AG08395 (cell line): Measurements from ENCODE around the gene TMEM52.
"Not testable (repeated sequence)": the region's sequence is repeated elsewhere in the genome, so short reads cannot be mapped to it uniquely, and the experiment has no call there.

ENCODE experiments used
- DNase-seq: peaks from one replicate; pipeline ENCODE4 v3.0.0; 2012; ENCODE audit warnings: mixed read lengths, low spot score

Gene TMEM52

DNA sequence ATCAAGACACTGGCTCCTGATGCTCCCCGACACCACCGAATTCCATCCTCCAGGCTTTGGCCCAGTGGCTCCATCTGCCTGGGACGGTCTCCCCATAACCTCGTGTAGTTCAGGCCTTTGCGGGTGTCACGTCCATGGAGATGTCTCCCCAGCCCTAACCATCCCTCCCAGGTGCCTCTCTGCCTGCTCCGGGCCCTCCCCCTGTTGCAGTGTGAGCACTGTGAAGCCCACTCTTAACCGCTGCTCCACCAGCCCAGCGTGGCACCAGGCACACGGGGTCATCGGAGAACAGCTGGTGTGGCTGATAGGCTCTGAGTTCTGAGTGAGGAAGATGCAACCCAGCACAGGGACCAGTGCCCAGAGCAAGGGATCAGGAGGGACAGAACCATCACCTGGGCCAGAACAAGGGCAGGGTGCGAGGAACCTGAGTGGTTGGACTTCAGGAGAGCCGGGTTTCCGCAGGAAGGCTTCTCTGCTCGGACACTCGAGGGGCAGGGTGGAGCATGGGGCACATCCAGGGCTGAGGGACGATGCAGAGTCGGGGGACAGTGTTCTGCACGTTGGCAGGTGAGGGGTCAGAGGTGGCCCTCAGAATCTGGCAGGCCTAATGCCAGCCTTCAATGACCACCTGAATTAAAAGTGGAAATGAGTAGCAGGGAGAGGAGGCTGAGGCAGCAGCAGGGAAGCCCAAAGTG is 25.6 kb downstream of the TMEM52 start:
- no peak for DNase-seq

DNA sequence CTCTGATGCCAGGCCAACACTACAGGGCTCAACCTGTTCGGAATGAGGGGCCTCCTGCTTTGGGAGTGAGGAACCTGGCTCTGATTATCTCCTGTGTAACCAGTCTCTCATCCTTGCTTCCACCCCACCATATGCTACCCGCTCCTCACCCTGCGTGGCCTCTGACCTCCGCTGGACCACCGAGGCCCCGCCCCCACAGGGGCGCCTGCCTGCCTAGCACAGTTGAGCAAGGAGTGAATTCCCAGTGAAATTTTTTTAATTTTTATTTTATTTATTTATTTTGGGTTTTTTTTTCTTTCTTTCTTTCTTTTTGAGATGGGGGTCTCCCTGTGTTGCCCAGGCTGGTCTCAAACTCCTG is 26.3 kb downstream of the TMEM52 start:
- DNase-seq, result no peak

DNA sequence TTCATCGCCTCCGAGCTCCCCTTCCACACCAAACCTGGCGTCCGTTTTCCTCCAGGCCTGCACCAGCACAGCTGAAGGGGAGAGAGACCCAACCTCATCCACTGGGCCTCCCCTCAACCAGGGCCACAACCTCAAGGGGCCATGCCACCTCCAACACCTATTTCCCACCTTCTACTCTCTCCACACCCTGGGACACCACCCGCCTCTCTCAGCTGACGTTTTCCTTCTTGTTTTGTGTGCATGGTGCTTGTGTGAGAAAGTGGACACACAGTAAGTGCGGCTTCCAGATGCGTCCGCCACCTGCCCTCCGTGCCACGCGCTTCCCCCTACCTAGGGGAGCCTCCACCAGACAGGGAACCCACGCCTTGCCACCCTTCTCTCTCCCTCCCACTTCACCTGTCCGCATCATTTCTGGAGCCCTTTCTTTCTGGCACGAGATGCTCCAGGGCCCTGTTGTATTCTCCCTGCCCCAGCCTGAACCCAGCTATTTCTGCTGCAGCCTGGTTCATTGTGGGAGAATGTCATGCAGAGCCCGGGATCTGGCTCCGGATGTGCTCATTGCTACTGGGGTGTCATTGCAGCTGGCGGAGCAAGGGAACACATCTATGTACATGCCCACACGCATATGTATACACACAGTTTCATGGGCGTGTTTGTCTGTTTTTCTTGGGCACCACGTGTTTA is 26.9 kb downstream of the TMEM52 start:
- no peak for DNase-seq

DNA sequence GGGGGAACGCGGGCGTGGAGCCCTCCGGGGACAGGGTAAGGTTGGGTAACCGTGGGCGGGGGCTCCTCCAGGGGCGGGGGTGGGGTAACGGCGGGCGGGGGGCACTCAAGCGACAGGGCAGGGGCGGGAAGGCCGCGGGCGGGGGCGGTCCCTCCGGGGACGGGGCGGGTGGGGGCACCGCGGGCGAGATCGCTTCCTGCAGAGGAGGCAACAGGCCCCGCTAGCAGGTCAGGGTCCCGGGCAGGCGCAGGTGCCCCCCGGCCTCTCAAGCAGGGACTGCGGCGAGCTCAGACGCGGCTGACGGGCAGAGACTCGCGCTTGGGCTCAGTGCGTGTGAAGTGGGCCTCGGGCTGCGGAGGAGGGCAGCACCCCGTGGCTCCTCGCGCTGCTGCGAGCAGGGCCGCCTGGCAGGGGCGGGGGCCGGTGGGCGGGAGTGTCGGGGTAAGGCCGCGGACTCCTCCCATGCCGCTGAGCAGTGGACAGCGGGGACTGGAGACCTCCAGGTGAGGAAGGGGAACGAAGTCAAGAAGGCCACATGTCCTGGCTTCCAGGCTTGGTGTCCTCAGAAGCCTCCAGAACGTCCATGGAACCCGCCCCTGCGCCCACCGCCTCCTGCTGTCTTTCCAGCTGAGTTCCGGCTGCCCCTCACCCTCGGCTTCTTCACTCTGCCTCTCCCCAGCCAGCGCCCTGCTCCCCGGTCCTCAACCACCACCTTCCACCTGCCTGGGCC is 27.6 kb downstream of the TMEM52 start:
- peak; percentile 79 for DNase-seq

DNA sequence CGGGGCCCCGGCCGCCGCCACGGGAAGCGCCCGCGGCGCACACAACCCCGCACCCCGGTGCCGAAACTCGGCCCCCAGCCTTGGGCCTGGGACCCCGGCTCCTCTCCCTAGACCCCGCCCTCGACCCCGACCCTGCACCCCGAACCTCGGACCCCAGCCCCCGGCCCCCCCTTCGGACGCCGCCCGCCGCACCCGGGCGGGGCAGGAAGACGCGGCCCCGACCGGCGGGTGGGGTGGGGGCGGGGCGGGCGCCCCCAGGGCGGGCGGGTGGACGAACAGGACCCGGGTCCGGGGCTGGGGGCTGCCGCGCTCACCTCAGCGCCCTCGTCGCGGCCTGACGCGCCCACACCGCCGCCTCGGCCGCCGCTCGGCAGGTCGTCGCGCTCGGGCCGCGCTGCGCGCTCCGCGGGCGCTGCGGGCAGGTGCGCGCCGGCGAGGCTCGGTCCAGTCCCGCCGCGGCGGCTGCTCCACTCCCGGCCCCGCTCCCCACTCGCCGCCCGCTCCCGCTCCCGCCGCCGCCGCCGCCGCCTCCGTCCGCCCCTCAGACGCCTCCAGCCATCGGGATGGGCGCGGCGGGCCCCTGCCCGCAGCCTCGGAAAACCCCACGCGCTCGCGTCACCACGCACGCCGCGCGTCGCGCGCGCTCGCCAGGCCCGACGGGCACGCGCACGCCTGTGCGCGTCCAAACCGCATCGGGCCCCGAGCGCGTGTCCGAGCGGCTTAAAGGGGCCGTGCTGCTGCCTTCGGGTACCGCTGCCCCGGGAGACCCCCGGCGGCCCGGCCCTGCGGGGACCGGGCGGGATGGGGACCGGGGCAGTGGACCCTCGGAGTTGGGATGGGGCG is 28.4 kb downstream of the TMEM52 start, which contains the start of gene GNB1:
Gene GNB1, minus strand, starts transcription at position 582 of the 843 bp plus-strand sequence. CDS start 65,634 bp downstream, outside the sequence.
- peak; percentile 96 for DNase-seq

DNA sequence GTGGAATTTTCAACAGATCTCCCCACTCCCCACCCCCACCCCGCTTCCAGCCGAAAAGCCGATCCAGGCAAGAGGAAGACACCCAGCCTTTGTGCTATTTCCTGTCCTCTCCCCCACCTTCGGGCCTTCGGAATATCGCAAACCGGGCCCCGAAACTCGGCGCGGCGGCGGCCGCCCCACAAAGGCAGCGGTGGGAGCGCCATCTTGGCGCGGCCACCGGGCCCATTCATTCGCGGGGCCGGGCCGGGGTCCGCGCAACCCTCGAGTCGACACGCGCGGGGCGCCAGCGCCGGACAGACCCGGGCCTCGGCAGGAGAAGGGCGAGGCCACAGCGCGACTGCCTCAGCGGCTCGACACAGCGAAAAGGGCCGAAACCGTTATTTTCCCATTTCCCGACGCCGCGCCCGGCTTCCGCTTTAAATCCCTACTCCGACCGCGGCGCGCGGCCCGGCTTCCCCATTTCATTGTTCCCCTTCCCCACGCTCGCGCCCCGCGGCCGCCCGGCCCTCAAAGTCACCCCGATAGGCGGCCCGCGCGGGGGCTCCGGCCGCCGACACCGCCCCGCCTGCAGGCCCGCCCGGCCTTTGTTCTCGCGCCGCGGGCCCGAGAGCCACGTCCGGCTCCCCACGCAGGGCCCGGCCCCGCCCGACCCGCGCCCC is 29.1 kb downstream of the TMEM52 start:
- DNase-seq, result peak; percentile 56

DNA sequence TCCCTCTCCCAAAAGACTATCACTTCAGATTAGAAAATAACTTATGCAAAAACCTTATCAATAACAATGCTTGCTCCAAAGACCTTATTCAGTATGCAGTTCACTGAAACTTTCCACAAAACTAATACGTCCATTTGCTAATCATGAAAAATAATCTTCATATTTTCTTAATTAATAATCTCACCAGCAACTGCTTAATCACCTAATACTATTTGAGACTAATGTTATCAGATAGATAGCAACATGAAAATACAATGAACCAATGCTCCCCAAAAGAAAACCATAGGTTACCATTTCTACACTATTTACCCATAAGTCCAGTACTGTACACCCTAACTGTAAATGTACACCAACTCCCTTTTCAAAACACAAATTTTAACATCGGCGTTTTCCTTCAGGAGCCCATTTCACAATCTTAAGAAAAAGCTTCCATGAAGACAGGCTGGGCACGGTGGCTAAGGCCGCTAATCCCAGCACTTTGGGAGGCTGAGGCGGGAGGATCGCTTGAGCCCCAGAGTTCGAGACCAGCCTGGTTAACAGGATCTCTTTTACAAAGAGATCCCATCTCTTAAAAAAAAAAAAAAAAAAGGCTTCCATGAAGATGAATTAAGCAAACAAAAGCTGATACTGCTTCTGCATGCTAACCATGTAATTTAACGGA is 29.9 kb downstream of the TMEM52 start:
- no peak for DNase-seq

DNA sequence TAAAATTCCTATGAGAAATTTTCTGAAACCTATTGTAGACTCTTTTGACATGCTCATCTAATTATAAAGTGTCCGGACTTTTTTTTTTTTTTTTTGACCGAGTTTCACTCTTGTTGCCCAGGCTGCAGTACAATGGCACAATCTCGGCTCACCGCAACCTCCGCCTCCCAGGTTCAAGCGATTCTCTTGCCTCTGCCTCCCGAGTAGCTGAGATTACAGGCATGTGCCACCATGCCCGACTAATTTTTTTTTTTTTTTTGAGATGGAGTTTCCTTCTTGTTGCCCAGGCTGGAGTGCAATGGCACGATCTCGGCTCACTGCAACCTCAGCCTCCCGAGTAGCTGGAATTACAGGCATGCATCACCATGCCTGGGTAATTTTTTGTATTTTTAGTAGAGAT is 35.2 kb downstream of the TMEM52 start:
- DNase-seq, result not testable (repeated sequence)

DNA sequence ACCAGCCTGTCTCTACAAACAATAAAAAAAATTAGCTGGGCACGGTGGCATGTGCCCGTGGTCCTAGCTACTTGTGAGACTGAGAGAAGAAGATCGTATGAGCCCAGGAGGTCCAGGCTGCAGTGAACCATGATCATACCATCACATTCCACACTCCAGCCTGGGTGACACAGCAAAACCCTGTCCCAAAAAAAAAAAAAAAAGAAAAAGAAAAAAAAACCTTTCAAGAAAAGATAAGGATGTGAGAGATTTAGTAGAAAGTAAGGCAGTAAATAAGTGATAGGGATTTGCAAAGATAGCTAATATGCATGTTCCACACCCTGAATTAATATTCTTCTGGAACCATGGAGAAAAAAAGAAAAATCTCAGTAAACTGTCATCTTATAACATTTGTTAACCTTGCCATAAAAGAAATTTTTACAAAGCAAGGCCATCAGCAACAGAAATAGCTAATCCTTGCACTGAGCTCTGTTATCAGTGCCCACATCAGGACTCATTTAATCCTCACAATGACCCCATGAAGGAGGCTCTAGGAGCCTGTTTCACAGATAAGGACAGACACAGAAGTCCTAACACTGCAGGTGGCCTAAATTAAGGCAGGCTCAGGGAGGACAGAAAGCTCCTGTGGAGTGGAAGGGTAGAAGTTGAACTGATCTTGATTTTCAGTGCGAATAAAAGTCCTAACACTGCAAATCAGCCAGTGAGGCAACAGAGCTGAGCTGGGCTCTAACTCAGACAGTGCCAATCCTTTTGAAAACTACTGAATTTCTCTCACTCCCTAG is 35.8 kb downstream of the TMEM52 start:
- DNase-seq, result no peak

DNA sequence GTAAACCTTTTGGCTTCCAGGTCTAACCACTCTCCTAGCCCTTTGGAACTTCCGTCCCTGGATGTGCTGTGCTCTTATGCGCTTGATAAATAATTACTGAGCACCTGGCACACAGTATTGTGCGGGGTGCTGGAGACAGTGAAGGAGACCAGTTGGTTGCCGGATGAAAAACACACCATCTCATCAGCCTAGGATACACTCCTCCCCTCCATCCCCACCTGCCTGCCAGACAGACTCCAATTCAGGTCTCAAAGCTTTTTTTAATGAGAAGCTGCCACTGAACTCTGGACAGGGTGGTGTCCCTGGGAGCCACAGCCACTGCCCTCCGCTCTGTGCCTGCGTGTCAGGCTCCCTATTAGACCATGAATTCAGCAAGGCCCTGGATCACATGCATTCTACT is 37.4 kb downstream of the TMEM52 start:
- DNase-seq, result no peak

DNA sequence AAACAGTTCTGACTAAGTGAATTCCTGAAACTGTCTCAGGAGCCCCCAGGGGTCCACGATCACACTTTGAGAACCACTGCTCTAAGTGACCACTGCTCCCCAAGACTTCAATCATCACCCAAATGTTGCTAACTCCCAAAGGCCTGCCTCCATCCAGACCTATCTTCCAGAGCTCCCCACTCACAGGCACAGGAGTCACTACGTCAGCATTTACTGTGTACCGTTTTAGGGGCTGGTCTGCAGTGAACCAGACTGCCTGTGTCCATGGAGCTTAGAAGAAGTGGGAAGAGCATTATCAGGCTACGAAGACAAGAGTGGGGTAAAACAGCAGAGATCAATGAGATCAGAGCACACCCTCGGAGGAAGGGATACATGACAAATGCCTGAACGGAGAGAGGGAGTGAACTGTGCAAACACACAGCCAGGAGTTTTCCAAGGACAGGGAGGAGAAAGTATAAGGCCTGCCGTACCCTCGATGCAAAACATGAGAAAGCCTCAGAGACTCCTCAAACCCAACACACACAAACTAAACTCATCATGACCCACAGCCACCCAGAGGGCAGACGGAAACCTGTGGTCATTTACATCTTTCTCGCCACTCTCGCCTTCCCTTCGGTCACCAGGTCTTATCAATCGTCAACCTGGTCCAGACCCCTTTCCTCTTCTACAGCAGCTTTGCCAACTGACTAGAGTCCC is 38.3 kb downstream of the TMEM52 start:
- no peak for DNase-seq

DNA sequence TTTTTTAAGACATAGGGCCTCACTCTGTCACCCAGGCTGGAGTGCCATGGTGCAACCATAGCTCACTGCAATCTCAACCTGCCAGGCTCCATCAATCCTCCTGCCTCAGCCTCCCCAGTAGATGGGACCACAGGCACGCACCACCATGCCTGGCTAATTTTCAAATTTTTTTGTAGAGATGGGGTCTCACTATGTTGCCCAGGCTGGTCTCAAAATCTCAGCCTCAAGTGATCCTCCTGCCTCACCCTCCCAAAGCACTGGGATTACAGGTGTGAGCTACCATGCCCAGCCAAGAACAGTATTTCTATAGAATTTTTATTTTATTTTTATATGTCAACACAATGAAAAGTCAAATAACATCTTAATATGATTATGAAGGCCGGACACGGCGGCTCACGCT is 39.1 kb downstream of the TMEM52 start:
- DNase-seq, result no peak

DNA sequence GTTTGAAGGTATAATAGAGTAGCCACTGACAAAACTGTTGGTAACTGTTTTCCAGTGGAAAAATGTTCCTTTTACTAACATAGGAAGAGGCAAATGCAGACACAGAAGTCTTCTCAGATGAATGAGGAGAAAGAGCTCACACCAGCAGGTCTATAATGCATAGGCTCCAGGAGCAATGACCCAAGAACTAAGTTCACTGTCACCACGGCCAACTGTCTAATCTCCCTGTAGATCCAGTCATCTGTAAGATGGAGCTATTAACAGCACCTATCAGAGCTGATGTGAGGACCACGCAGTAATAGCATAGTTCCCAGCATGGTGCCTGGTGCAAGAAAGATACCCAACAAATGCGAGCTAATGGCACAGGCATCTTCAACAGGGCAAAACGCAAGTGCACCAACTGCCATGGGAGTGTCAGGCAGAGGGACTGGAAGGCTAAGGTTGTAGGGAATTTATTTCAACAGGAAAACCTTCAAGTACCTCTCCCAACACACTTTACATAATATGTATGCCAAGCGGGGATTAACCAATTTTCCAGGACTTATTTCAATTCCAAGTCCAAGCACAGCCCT is 41.1 kb downstream of the TMEM52 start:
- DNase-seq, result no peak

DNA sequence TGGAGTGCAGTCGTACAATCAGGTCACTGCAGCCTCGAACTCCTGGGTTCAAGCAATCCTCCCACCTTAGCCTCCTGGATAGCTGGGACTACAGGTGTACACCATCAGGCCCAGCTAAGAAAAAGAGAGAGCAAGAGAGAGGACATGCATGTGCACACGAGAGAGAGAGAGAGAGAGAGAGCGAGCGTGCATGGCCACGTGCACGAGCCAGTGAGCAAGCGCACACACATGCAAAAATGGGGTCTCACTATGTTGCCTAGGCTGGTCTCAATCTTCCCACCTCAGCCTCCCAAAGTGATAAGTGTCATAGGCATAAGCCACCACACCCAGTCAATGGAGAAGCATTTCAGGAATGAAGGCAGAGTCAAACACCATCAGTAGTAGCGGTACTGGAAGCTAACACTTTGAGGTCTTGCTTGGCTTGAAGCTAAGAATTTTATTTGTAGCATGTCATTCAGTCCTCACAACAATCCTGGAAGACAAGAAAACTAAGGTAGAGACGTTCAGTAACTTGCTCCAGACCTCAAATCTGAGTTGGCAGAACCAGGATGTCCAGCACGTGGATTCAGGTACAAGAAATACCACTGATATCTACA is 42.6 kb downstream of the TMEM52 start:
- DNase-seq, result peak; percentile 53

DNA sequence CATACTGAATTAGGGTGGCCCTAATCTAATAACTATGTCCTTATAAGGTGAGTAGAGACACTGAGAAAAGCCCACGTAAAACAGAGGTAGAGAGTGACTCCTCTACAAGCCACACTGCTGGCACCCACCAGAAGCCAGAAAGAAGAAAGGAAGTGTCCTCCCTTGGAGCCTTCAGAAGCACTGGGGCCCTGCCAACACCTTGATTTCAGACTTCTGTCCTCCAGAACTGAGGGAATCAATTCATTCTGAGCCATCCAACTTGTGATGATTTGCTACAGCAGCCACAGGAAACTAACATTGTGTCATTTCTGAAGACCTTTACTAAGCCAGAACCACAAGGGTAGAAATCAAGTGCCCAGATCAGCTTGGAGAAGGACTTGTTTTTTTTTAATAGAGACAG is 43.1 kb downstream of the TMEM52 start:
- no peak for DNase-seq

DNA sequence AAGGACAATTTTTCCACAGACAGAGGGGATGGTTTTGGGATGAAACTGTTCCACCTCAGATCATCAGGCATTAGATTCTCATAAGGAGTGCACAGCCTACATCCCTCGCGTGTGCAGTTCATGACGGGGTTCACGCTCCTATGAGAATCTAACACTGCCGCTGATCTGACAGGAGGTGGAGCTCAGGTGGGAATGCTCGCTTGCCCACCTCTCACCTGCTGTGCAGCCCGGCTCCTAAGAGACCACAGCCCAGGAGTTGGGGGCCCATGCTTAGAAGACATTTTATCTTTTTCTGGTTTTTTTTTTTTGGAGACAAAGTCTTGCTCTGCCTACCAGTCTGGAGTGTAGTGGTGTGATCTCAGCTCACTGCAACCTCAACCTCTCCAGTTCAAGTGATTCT is 44.2 kb downstream of the TMEM52 start:
- DNase-seq, result no peak

DNA sequence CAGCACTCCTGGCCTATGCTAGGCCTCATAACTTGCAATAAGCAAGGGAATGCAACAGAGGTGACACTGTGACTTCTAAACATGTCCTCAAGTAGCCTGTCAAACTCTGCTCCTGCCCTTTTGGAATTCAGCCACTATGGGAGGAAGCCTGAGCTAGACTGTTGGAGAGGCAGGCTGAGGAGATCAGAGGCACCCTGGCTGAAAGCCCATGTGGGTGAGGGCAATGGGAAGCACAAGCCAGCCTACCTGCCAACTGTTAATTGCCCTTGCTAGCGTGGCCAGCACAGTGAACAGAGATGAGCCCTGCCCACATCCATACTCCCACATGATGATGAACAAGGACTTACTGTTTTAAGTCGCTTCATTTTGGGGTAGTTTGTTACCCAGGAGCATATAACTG is 45.9 kb downstream of the TMEM52 start:
- no peak for DNase-seq

DNA sequence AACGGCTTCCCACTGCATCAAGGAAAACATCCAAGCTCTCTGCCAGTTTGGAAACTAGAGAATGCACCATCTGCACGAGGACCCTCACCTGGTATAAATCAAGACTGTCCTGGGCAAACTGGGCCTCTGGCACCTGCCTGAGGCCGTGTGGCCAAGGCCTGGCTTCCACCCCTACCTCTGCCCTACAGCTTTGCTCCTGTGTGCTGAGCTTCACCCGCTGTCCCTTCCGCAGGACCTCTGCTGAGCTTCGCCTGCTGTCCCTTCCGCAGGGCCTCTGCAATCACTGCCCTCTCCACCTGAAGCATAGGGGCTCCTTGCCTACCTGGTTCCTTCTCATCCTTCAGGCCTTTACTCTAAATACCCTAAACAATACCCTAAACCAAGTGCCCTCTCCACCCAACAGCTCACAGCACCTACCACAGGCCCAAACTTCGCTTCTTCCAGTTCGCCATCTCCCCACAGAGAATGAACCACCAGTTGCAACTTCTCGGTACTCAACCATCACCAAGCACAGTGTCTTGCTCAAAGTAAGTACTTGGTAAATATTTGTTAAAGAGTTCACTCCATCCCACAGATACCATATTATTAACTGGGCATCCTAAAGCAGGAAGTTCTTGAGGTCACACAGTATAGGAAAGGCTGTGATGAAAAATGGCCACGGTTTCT is 46.6 kb downstream of the TMEM52 start:
- no peak for DNase-seq
